ENCODE measurements around the gene SYT13.

DNA sequence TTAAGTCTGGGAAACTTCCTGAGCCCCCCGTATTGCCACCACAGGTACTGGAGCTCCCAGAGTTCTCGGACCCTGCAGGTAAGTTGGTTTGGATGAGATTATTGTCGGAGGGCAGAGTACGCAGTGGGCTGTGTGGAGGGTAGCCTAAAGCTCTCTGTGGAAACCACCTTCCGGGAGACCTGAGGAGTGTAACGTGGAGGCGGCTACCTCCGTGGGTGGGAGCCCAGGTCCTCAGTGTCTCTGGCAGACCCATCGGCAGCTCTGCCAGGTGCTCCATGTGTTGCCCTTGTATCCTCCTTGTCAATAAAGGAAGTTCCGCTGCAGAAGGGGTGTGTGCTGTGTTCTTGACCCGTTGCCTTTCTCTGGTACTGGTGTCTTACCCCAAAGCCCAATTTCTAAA, 61.4 kb downstream of the SYT13 start:
- TF ChIP-seq, protein P1, sequence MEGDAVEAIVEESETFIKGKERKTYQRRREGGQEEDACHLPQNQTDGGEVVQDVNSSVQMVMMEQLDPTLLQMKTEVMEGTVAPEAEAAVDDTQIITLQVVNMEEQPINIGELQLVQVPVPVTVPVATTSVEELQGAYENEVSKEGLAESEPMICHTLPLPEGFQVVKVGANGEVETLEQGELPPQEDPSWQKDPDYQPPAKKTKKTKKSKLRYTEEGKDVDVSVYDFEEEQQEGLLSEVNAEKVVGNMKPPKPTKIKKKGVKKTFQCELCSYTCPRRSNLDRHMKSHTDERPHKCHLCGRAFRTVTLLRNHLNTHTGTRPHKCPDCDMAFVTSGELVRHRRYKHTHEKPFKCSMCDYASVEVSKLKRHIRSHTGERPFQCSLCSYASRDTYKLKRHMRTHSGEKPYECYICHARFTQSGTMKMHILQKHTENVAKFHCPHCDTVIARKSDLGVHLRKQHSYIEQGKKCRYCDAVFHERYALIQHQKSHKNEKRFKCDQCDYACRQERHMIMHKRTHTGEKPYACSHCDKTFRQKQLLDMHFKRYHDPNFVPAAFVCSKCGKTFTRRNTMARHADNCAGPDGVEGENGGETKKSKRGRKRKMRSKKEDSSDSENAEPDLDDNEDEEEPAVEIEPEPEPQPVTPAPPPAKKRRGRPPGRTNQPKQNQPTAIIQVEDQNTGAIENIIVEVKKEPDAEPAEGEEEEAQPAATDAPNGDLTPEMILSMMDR (IDR thresholded peaks at IDR 0.05; ENCODE audit: poor library complexity), result no peak
- no peak for TF ChIP-seq EZH2phosphoT487 (IDR thresholded peaks at IDR 0.05; ENCODE audit: low read depth, severe bottlenecking, unreplicated experiment)
